ENCODE measurements around the gene CHST11.

CHST11 gene

DNA sequence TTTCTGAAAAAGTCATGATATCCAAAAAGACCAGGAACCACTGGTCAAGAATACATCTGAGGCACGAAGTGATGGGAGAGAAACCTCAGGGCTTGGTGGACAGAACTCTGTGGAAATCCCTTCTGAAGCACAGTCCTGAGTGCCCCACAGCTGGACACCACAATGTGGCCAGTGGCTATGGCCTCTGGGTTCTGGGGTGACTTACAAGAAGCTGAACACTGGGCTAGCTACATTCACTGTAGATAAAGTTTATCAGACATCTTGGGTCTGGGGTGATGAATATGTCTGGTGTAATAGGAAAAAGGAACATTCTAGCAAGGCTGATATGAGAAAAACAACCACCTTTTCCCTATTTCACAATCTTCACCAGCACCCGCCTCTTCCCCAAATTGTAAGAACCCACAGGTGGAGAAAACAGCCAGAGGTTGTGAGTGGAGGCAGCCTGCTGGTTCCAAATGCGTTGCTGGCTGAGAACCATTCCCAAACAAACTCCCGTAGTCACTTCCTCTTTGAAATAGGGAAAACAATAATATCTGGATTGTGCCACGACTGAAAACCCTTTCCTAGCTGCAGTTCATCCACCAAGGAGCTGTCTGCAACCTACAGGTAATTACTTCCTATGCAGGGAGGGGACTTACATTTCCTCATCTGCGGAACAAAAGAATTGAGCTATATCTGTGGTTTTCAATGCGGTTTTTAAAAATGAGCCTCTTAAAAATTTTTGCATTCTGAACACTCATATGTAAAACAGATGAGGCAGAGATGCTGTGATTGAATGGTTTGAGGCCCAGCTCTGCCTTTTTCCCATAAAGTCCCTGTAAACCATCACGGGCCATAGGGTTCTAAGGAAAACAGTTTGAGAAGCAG, 307.7 kb downstream of the CHST11 start:
- Mint-ChIP-seq H3K27me3 (no peaks in the 10 kb centered on the region), H3K27ac (peak overlapping the region; percentile 42), H3K36me3 (peaks cover 19% of the 10 kb centered on the region), H3K4me3 (no peak overlapping the region), H3K9me3 (no peaks in the 10 kb centered on the region), H3K4me1 (peaks cover 35% of the 10 kb centered on the region)
- CTCF ChIA-PET = interaction anchor here (0.7 kb wide), 1 partner anchor 50 kb away, joined by 3 read pairs; no protein-coding TSS in a partner anchor
- DNase-seq = no peak

DNA sequence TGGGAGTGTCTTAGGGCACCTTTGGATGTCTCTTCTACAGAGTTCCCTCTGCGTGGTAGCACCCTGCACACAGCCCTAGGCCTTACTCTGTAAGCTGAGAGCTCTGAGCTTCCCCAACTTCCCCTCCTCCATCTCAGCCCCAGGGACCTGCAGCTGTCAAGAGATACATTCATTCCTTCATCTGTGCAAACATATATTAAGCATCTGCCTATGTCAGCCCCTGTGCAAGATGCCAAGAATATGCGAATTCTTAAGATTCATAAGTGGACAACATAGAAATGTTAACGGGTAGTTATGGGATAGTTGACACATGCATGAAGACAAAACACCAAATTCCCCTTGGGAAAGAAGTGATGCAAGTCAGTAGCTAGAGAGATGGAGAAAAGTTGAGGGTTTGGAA, 310.5 kb downstream of the CHST11 start:
- peaks cover 28% of the 10 kb centered on the region for H3K4me1 Mint-ChIP-seq
- no peak overlapping the region for H3K27ac Mint-ChIP-seq
- CTCF ChIA-PET = interaction anchor here (1.1 kb wide), 1 partner anchor 286 kb away, joined by 3 read pairs; no protein-coding TSS in a partner anchor
- H3K27me3 Mint-ChIP-seq = peaks cover 4% of the 10 kb centered on the region
- no peak overlapping the region for H3K4me3 Mint-ChIP-seq
- no peaks in the 10 kb centered on the region for H3K9me3 Mint-ChIP-seq
- peaks cover 10% of the 10 kb centered on the region for H3K36me3 Mint-ChIP-seq
- no peak for DNase-seq

DNA sequence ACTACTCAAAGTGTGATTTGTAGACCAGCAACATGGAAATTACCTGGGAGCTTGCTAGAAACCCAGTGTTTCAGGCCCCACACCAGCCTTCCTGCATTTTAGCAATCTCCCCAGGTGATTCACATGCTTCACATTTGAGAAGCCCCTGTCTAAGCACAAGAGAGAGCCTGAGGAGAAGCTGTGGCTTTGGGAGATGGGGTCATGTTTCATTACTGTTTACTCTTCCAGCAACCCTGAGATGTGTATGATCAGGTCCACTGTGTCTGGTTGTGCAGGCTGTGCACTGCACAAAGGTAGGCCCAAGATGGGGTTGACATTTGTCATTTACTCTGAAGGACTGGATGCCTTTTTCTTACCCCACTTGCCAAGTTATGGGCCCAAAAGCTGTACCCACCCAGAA, 311.3 kb downstream of the CHST11 start:
- CTCF ChIA-PET = interaction anchor here (1.1 kb wide), 1 partner anchor 285 kb away, joined by 3 read pairs; no protein-coding TSS in a partner anchor
- Mint-ChIP-seq H3K9me3 (peaks cover 4% of the 10 kb centered on the region), H3K27me3 (peaks cover 4% of the 10 kb centered on the region), H3K36me3 (peaks cover 12% of the 10 kb centered on the region), H3K27ac (no peak overlapping the region), H3K4me3 (no peak overlapping the region), H3K4me1 (peaks cover 24% of the 10 kb centered on the region)
- DNase-seq = no peak

DNA sequence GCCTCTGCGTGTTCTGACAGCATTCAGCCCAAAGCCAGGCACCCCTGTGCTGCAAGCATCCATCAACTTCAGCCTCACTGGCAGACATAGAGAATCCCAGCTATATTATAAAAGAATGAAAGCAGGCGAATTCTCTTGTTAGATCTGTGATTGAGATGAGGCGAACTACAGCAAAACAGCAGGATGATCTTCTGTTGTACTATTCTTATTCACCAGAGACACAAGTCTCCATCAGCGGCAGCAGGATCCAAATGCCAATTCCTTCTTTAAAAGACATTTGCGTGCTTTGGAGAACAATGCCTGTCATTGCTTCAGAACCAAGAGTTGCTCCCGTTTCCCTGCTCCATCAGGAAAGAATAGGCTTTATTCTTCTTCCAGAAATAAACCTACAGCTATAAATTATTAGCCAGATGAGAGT, 312.4 kb downstream of the CHST11 start:
- no peak for DNase-seq
- H3K36me3 Mint-ChIP-seq = peaks cover 14% of the 10 kb centered on the region
- no peak overlapping the region for H3K4me3 Mint-ChIP-seq
- H3K9me3 Mint-ChIP-seq = peaks cover 13% of the 10 kb centered on the region
- CTCF ChIA-PET = no interaction called here
- H3K27me3 Mint-ChIP-seq = peaks cover 8% of the 10 kb centered on the region
- H3K27ac Mint-ChIP-seq = no peak overlapping the region
- peaks cover 15% of the 10 kb centered on the region for H3K4me1 Mint-ChIP-seq

DNA sequence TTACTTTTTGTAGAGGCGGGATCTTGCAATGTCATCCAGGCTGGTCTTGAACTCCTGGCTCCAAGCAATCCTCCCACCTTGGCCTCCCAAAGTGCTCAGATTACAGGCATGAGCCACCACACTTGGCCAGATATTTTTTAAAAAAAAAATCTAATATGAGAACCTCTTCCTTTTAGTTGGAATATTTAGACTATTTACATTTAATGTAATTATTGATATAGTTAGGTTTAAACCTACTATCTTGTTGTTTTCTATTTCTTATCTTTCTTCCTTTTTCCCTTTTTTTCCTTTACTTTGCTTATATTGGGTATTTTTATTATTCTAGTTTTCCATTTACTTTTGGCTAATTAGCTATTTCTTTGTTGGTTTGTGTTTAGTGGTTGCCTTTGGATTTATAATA, 315.6 kb downstream of the CHST11 start:
- H3K27me3 Mint-ChIP-seq = peaks cover 12% of the 10 kb centered on the region
- H3K4me1 Mint-ChIP-seq = no peaks in the 10 kb centered on the region
- peaks cover 10% of the 10 kb centered on the region for H3K36me3 Mint-ChIP-seq
- CTCF ChIA-PET = no interaction called here
- no peak overlapping the region for H3K27ac Mint-ChIP-seq
- peaks cover 14% of the 10 kb centered on the region for H3K9me3 Mint-ChIP-seq
- no peak overlapping the region for H3K4me3 Mint-ChIP-seq
- no peak for DNase-seq

DNA sequence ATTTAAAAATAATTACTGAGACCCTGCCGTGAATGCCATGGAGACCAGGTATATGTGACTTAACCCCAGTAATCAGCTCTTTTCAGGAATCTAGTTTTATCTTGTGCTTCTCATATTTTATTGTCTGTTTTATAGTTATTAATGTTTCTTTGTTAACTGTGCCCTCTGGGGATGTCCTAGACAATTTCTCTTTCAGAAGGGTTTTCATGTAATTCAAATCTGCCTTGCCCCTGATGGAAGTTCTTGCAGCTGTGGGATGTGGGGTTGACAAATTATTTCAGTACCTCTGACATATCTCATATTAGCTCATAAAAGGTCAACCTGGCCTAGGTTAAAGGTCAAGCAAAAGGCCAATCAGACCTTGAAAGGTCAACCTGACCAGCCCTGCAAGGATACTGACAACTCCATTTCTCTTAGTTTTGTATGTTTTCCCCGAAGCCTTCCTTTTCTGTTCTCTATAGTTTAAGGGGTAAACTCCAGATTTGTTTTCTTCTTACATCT, 319.0 kb downstream of the CHST11 start:
- H3K4me3 Mint-ChIP-seq = no peak overlapping the region
- H3K36me3 Mint-ChIP-seq = peaks cover 10% of the 10 kb centered on the region
- CTCF ChIA-PET = no interaction called here
- no peaks in the 10 kb centered on the region for H3K4me1 Mint-ChIP-seq
- no peak overlapping the region for H3K27ac Mint-ChIP-seq
- peaks cover 15% of the 10 kb centered on the region for H3K27me3 Mint-ChIP-seq
- peaks cover 25% of the 10 kb centered on the region for H3K9me3 Mint-ChIP-seq
- DNase-seq = no peak

DNA sequence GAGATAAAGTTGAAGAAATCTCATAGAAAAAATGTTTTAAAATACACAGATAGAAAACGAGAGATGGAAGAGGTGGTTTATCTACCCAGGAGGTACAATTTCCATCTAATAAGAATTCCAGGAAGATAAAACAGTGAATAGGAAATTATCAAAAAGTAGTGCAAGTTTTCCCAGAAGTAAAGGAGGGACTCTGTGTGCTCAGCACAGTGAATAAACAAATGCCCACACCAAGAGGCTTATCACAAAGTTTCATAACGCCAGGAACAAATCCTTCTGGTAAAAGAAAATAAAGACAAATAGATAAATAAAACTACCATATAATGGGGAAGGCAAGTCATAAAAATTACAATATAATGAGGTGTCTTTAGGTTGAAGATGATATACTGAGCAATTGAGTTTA, 322.4 kb downstream of the CHST11 start:
- peaks cover 7% of the 10 kb centered on the region for H3K27me3 Mint-ChIP-seq
- no peak overlapping the region for H3K27ac Mint-ChIP-seq
- H3K4me1 Mint-ChIP-seq = no peaks in the 10 kb centered on the region
- H3K36me3 Mint-ChIP-seq = no peaks in the 10 kb centered on the region
- CTCF ChIA-PET = interaction anchor here (1.1 kb wide), 1 partner anchor 11 kb away, joined by 3 read pairs; no protein-coding TSS in a partner anchor
- H3K4me3 Mint-ChIP-seq = no peak overlapping the region
- DNase-seq = no peak
- peaks cover 17% of the 10 kb centered on the region for H3K9me3 Mint-ChIP-seq

DNA sequence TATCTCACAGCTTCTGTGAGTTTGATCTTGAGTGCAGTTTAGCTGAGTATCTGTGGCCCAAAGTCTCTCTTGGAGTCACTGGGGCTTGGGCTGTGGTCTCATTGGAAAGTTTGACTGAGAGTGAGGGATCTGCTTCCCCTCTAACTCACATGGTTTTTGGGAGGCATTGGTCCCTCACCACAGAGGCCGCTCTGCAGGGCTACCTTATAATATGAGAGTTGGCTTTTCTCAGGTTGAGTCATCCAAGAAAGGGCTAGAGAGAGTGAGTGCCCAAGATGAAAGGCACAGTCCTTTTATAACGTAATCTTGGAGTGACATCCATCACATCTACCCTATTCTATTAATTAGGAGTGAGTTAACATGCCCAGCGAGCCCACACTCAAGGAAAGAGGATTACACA, 325.5 kb downstream of the CHST11 start:
- Mint-ChIP-seq H3K27me3 (peaks cover 3% of the 10 kb centered on the region), H3K36me3 (no peaks in the 10 kb centered on the region), H3K9me3 (peaks cover 17% of the 10 kb centered on the region), H3K4me3 (no peak overlapping the region), H3K4me1 (no peaks in the 10 kb centered on the region), H3K27ac (no peak overlapping the region)
- DNase-seq = no peak
- CTCF ChIA-PET = interaction anchor here (2.3 kb wide), 1 partner anchor 8 kb away, joined by 16 read pairs; no protein-coding TSS in a partner anchor

DNA sequence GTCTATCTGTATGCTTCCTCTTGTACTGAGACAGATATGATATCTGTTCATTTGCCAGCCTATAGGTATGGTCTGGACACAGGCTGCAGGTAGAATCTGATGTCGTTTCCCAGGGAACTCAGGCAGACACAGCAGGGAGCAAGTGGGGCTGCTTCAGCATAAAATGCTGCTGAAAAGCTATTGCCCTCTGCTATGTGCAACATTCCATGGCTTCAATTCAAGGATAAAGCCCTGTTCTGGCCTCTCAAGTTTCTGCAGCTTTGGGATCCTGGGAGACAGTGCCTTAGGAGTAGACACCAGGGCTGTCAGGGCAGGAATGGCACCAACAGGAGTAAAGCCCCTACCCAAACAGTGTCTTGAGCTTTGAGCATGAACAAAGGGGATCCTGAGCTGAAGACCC, 327.8 kb downstream of the CHST11 start:
- H3K27me3 Mint-ChIP-seq = peaks cover under 1% of the 10 kb centered on the region
- DNase-seq = no peak
- no peaks in the 10 kb centered on the region for H3K4me1 Mint-ChIP-seq
- CTCF ChIA-PET = no interaction called here
- no peak overlapping the region for H3K27ac Mint-ChIP-seq
- no peaks in the 10 kb centered on the region for H3K36me3 Mint-ChIP-seq
- peaks cover 13% of the 10 kb centered on the region for H3K9me3 Mint-ChIP-seq
- no peak overlapping the region for H3K4me3 Mint-ChIP-seq

DNA sequence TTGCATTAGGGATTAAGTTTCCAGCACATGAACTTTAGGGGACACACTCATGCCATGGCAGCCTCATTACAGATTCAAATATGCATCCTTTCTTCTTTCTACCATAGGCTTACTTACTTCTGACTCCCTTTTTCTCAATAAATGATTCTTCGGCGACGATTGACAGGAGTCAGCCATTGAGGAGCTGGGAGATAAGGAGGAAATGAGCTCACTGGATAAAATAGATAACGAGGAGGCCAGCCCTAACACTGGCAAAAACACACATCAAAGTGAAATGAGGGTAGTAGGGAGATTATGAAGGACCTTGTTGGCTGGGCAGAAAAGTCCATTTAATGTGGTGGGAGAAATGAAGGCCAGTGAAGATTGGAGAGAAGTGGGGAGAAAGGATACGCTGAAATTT, 329.1 kb downstream of the CHST11 start:
- DNase-seq = no peak
- Mint-ChIP-seq H3K9me3 (peaks cover 5% of the 10 kb centered on the region), H3K4me3 (no peak overlapping the region), H3K4me1 (peaks cover 2% of the 10 kb centered on the region), H3K27ac (no peak overlapping the region), H3K36me3 (no peaks in the 10 kb centered on the region), H3K27me3 (peaks cover 5% of the 10 kb centered on the region)
- CTCF ChIA-PET = no interaction called here

DNA sequence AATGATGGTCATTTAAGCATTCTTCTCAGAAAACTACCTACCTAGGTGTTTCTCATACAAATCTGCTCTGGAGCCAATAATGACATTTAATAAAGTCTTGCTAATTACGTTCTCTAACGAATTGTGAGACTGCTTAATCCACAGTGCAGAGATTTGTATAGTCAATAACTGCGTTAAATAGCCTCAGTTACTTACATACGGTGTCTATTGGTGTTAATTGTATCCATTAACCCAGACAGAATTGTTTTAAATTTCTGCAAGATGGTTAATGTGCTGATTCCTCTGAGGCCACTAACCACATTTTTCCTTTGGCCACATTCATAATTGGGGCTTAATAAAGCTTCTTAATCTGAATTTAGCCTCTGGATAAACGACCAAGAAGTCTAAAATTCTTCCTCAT, 329.6 kb downstream of the CHST11 start:
- no peak overlapping the region for H3K27ac Mint-ChIP-seq

DNA sequence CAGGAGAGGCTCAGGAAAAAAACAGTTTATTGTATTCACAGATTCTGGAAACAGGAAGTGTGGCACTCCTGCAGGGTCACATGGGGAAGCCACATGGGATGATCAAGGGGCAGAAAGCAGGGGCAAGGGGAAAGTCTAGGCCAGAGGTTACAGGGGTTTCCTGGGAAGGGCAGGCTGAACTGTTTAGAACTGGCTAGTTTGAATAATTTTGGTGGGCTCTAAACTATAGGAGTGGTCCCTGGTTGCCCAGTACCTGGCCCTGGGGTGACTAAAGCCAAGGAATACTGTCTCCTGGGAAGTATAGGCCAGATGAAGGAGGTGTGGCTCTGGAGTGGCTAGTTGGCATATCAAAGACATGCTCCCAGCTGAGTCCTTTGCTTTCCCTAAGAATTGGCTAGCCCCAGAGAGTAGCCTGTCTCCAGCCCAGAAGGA, 332.1 kb downstream of the CHST11 start:
- CTCF ChIA-PET = no interaction called here
- no peaks in the 10 kb centered on the region for H3K9me3 Mint-ChIP-seq

More for the DNA sequence above, 329.6 kb downstream of the CHST11 start:
- Mint-ChIP-seq H3K4me1 (peaks cover 2% of the 10 kb centered on the region), H3K9me3 (peaks cover 3% of the 10 kb centered on the region), H3K27me3 (peaks cover 5% of the 10 kb centered on the region), H3K36me3 (no peaks in the 10 kb centered on the region), H3K4me3 (no peak overlapping the region)
- no peak for DNase-seq
- CTCF ChIA-PET = no interaction called here

DNA sequence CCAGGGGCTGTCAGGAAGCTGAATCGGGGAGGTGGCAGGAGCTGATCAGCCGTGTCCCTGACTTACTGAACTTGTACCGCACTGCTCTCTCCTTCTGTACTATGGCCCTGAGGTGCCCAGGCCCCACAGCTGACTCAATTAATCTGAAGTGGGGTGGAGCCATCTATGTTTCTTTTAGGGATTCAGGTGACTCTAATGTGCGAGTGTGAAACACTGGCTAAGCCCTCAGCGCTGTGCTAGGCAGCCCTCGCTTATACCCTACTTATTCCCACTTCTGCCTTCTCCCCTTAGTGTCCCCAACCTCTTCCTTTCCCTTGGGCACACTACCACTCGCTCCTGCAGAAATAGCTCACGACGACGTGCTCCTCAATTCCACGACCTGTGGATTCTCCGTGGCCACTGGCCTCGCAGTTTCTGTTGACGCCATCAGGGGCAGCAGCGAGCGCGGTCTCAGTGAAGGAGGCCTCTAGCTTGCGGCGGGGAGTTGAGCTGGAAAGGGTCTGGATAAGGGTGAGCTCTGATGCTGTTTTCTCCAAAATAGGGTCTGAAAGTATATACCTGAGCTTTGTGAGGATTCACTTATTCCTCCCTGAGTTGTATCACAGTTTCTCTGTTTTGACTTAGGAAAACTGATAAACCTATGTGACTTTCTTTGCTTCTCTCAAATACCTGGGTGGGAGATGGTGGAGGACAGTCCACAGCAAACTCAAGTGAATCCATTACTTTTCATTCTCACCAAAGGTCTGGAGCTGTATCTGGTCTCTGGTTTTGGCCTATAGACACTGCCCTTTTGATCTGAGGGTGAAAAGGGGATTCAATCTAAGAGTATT, 333.8 kb downstream of the CHST11 start:
- Mint-ChIP-seq H3K4me1 (peaks cover 2% of the 10 kb centered on the region), H3K4me3 (no peak overlapping the region), H3K36me3 (no peaks in the 10 kb centered on the region), H3K27me3 (peaks cover 11% of the 10 kb centered on the region), H3K9me3 (no peaks in the 10 kb centered on the region), H3K27ac (no peak overlapping the region)
- CTCF ChIA-PET = interaction anchor here (0.7 to 1.5 kb wide), 11 partner anchors 9 to 407 kb away, joined by 3 to 16 read pairs (median 3); no protein-coding TSS in a partner anchor
- peak; percentile 48 for DNase-seq

More for the DNA sequence above, 332.1 kb downstream of the CHST11 start:
- peaks cover 2% of the 10 kb centered on the region for H3K4me1 Mint-ChIP-seq
- no peak overlapping the region for H3K4me3 Mint-ChIP-seq
- no peaks in the 10 kb centered on the region for H3K36me3 Mint-ChIP-seq
- H3K27me3 Mint-ChIP-seq = peaks cover 11% of the 10 kb centered on the region
- DNase-seq = no peak
- H3K27ac Mint-ChIP-seq = no peak overlapping the region

DNA sequence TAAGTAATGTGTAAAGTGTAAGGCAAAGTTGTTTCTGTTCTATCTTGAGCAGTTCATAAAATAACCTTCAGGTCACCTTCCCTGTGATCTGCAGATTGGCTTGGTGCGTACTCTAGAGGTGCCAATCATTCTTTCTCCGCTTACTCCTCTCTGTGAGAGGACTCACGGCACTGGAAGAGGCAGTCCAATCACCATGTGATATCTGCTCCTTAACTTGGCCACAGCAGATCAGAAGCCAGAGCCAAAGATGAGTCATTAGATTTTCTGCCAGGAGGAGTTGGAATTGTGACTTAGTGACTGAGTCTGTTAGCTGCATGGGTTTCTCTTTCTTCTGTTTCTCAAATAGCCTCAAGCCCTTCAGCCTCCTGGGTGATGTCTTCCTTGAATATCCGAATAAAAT, 335.8 kb downstream of the CHST11 start:
- no peak for DNase-seq
- H3K27me3 Mint-ChIP-seq = peaks cover 11% of the 10 kb centered on the region
- CTCF ChIA-PET = interaction anchor here (1.1 kb wide), 1 partner anchor 30 kb away, joined by 4 read pairs; no protein-coding TSS in a partner anchor
- no peak overlapping the region for H3K27ac Mint-ChIP-seq
- H3K36me3 Mint-ChIP-seq = no peaks in the 10 kb centered on the region
- peaks cover 2% of the 10 kb centered on the region for H3K4me1 Mint-ChIP-seq
- no peaks in the 10 kb centered on the region for H3K9me3 Mint-ChIP-seq
- no peak overlapping the region for H3K4me3 Mint-ChIP-seq

Measured in activated naive CD4-positive, alpha-beta T cell treated with anti-CD3 and anti-CD28 coated beads, Interleukin-2, amount 10 ng/mL, durations not matched to agents 7 days and 5 days (primary cell).